Measurements from ENCODE around the gene LRP11.
A peak's percentile ranks its signal among the peaks of the same experiment; 100 is the strongest.

The LRP11 gene

GRCh38 chr6:149899926-149900619 is 35.9 kb upstream of the LRP11 start:
- TF ChIP-seq FOXM1 (IDR thresholded peaks at IDR 0.05; ENCODE audit: borderline replicate concordance, low read depth) (no peak), TEAD4 (IDR thresholded peaks at IDR 0.05) (no peak)

DNA sequence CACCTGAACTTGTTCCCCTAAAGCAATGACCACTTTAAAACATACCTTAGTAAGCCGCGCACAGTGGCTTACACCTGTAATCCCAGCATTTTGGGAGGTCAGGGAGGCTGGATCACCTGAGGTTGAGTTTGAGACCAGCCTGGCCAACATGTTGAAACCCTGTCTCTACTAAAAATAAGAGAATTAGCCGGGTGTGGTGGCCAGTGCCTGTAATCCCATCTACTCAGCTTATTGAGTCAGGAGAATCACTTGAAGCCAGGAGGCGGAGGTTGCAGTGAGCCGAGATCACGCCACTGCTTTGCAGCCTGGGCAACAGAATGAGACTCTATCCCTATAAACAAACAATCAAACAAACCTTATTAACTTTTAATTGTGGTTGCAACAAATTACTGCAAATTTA is 35.3 kb upstream of the LRP11 start:
- no peak for TF ChIP-seq ZBTB7A (IDR thresholded peaks at IDR 0.05; ENCODE audit: low read depth)
- TF ChIP-seq FOXM1 (IDR thresholded peaks at IDR 0.05; ENCODE audit: borderline replicate concordance, low read depth) = no peak
- no peak for TF ChIP-seq RAD21 (IDR thresholded peaks at IDR 0.05; ENCODE audit: low read depth)
- TF ChIP-seq TAF1 (IDR thresholded peaks at IDR 0.05; ENCODE audit: low read depth) = no peak
- no peak for TF ChIP-seq YY1 (IDR thresholded peaks at IDR 0.05; ENCODE audit: low read depth)

GRCh38 chr6:149898966-149899365 is 34.8 kb upstream of the LRP11 start:
- TF ChIP-seq, protein P1, sequence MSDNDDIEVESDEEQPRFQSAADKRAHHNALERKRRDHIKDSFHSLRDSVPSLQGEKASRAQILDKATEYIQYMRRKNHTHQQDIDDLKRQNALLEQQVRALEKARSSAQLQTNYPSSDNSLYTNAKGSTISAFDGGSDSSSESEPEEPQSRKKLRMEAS (IDR thresholded peaks at IDR 0.05) = no peak
- TF ChIP-seq NFIC (IDR thresholded peaks at IDR 0.05) (no peak), FOXM1 (IDR thresholded peaks at IDR 0.05; ENCODE audit: borderline replicate concordance, low read depth) (no peak), CEBPB (IDR thresholded peaks at IDR 0.05) (no peak), TEAD4 (IDR thresholded peaks at IDR 0.05) (no peak), EGR1 (IDR thresholded peaks at IDR 0.05) (no peak), TCF12 (IDR thresholded peaks at IDR 0.05; ENCODE audit: low read depth) (no peak), EP300 (IDR thresholded peaks at IDR 0.05; ENCODE audit: borderline replicate concordance) (no peak), YY1 (IDR thresholded peaks at IDR 0.05; ENCODE audit: low read depth) (no peak), TAF1 (IDR thresholded peaks at IDR 0.05; ENCODE audit: low read depth) (no peak), REST (IDR thresholded peaks at IDR 0.05; ENCODE audit: low read depth) (no peak), CREB1 (IDR thresholded peaks at IDR 0.05; ENCODE audit: low read depth) (no peak), ZBTB7A (IDR thresholded peaks at IDR 0.05; ENCODE audit: low read depth) (no peak), RAD21 (IDR thresholded peaks at IDR 0.05; ENCODE audit: low read depth) (no peak)
- TF ChIP-seq, protein P2, sequence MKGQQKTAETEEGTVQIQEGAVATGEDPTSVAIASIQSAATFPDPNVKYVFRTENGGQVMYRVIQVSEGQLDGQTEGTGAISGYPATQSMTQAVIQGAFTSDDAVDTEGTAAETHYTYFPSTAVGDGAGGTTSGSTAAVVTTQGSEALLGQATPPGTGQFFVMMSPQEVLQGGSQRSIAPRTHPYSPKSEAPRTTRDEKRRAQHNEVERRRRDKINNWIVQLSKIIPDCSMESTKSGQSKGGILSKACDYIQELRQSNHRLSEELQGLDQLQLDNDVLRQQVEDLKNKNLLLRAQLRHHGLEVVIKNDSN (IDR thresholded peaks at IDR 0.05) = no peak

DNA sequence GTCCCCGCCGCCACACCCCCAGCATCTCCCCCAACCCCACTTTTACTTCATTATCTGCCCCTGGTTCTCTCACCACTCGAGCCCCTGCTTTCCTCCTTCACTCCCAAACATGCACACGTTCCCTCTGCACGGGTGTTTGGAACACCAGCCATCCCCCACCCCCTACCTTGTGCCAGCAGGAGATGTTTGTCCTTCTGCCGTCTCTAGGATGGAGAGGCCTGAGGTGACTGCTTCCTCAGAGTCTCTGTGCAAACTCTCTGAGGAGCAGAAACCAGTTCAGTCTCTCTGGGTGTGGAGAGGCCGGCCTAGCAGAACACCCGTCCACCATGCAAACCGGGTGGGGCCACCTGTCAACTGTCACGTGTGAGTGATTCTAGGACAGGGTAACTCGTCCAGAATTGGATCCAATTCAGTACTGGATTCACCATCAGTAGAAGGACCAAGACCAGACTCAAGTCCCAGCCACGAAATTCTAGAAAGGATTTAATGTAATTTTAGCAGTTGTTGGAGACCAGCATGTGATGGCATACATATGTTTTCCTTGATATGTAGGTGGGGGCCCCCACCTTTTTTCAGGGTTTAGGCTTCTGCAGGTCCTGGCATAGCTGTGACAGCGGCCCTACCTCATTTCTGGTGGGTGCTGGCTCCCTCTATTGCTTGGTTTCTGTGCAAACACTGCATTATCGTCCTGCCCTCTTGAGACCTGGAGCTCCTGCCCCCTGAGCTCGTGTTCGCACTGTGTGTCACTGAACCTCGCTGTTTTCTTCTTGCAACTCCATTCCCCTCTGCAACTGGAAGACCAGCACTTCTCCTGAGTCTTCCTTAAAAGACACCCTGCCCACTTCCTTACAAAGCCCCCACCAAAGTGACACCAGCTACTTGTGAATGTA is 33.9 kb upstream of the LRP11 start, which contains the start of gene RAET1E:
Gene RAET1E, minus strand, starts transcription at position 259 of the 890 bp plus-strand sequence. CDS start 7,212 bp downstream, outside the sequence.
- no peak for TF ChIP-seq EGR1 (IDR thresholded peaks at IDR 0.05)
- peak; percentile 23; the same call in 1 of the 2 replicates for TF ChIP-seq RAD21 (IDR thresholded peaks at IDR 0.05; ENCODE audit: low read depth)
- TF ChIP-seq CREB1 (IDR thresholded peaks at IDR 0.05; ENCODE audit: low read depth) = no peak

GRCh38 chr6:149897015-149897697 is 33.0 kb upstream of the LRP11 start:
- TF ChIP-seq TEAD4 (IDR thresholded peaks at IDR 0.05) (no peak), CEBPB (IDR thresholded peaks at IDR 0.05) (no peak), ZBTB7A (IDR thresholded peaks at IDR 0.05; ENCODE audit: low read depth) (no peak), CREB1 (IDR thresholded peaks at IDR 0.05; ENCODE audit: low read depth) (no peak), YY1 (IDR thresholded peaks at IDR 0.05; ENCODE audit: low read depth) (no peak), EP300 (IDR thresholded peaks at IDR 0.05; ENCODE audit: borderline replicate concordance) (no peak), TAF1 (IDR thresholded peaks at IDR 0.05; ENCODE audit: low read depth) (no peak), REST (IDR thresholded peaks at IDR 0.05; ENCODE audit: low read depth) (no peak), FOXM1 (IDR thresholded peaks at IDR 0.05; ENCODE audit: borderline replicate concordance, low read depth) (no peak), EGR1 (IDR thresholded peaks at IDR 0.05) (no peak), TCF12 (IDR thresholded peaks at IDR 0.05; ENCODE audit: low read depth) (no peak), RAD21 (IDR thresholded peaks at IDR 0.05; ENCODE audit: low read depth) (no peak), NFIC (IDR thresholded peaks at IDR 0.05) (no peak)
- TF ChIP-seq, protein P2 (IDR thresholded peaks at IDR 0.05) = no peak
- TF ChIP-seq, protein P1 (IDR thresholded peaks at IDR 0.05) = no peak

Data from Ishikawa (cell line).